Muscle layer of duodenum (tissue), 2 donors: Measurements from ENCODE around the gene DMKN.

ENCODE experiments used
- H3K27ac ChIP-seq: one replicate; pipeline ENCODE4 v1.7.0; 2013; ENCODE audit warnings: mild to moderate bottlenecking, low read length
- H3K27me3 ChIP-seq: one replicate; pipeline ENCODE4 v1.7.0; 2013; ENCODE audit warnings: low read depth, mild to moderate bottlenecking, control low read depth, low read length
- H3K36me3 ChIP-seq, 2 donors: one replicate each; pipeline ENCODE4 v1.7.0; 2013; ENCODE audit warnings: low read length in 2 of 2, control low read depth in 1 of 2, mild to moderate bottlenecking in 1 of 2; ENCODE audit not compliant: insufficient read depth in 2 of 2, control insufficient read depth in 1 of 2
- H3K4me1 ChIP-seq, 2 donors: one replicate each; pipeline ENCODE4 v1.7.0; 2013; ENCODE audit warnings: low read length in 2 of 2, mild to moderate bottlenecking in 2 of 2, control low read depth in 1 of 2, moderate library complexity in 1 of 2; ENCODE audit not compliant: insufficient read depth in 2 of 2, control insufficient read depth in 1 of 2
- H3K4me3 ChIP-seq, 2 donors: one replicate each; pipeline ENCODE4 v1.7.0; 2013; ENCODE audit warnings: low read length in 2 of 2, low read depth in 1 of 2, mild to moderate bottlenecking in 1 of 2
- H3K9me3 ChIP-seq, 2 donors: one replicate each; pipeline ENCODE4 v1.7.0; 2013; ENCODE audit warnings: low read length in 2 of 2, control low read depth in 1 of 2, mild to moderate bottlenecking in 1 of 2; ENCODE audit not compliant: control insufficient read depth in 1 of 2
- donor health status: healthy.

DMKN gene

GRCh38 chr19:35513628-35514281, at the start of gene DMKN:
DMKN (minus strand) TSS chr19:35513649; CDS start chr19:35513475, 174 bp downstream.
- Histone ChIP-seq H3K9me3 (no peaks in the 10 kb centered on the region), H3K4me1 (peaks cover 0 to 12% of the 10 kb centered on the region in 2 donors), H3K27ac (no peak within 1 kb of the TSS), H3K36me3 (no peaks in the 10 kb centered on the region), H3K27me3 (peaks cover 38% of the 10 kb centered on the region), H3K4me3 (no peak within 1 kb of the TSS)

GRCh38 chr19:35562776-35563175, 49.3 kb upstream of the DMKN start:
- no peaks in the 10 kb centered on the region for H3K36me3 ChIP-seq
- H3K4me1 ChIP-seq, result peaks cover 0 to 7% of the 10 kb centered on the region in 2 donors
- H3K9me3 ChIP-seq, result no peaks in the 10 kb centered on the region
- H3K4me3 ChIP-seq, result no peak overlapping the region
- peaks cover 13% of the 10 kb centered on the region for H3K27me3 ChIP-seq
- H3K27ac ChIP-seq, result no peak overlapping the region

GRCh38 chr19:35562336-35562735, 48.9 kb upstream of the DMKN start:
- H3K27me3 ChIP-seq, result peaks cover 13% of the 10 kb centered on the region
- H3K4me3 ChIP-seq, result no peak overlapping the region
- H3K27ac ChIP-seq, result no peak overlapping the region
- H3K9me3 ChIP-seq, result no peaks in the 10 kb centered on the region
- peaks cover 0 to 8% of the 10 kb centered on the region in 2 donors for H3K4me1 ChIP-seq
- H3K36me3 ChIP-seq, result no peaks in the 10 kb centered on the region

- H3K27me3 ChIP-seq, result peaks cover 13% of the 10 kb centered on the region
- peaks cover 0 to 8% of the 10 kb centered on the region in 2 donors for H3K4me1 ChIP-seq
Measured at GRCh38 chr19:35561436-35561835, 48.0 kb upstream of the DMKN start.

GRCh38 chr19:35560677-35561076, 47.2 kb upstream of the DMKN start:
- Histone ChIP-seq H3K4me1 (peaks cover 0 to 8% of the 10 kb centered on the region in 2 donors), H3K27ac (no peak overlapping the region), H3K27me3 (peaks cover 13% of the 10 kb centered on the region), H3K4me3 (no peak overlapping the region), H3K9me3 (no peaks in the 10 kb centered on the region), H3K36me3 (no peaks in the 10 kb centered on the region)

More at GRCh38 chr19:35561436-35561835, 48.0 kb upstream of the DMKN start:
- no peak overlapping the region for H3K27ac ChIP-seq
- H3K4me3 ChIP-seq, result no peak overlapping the region
- H3K36me3 ChIP-seq, result no peaks in the 10 kb centered on the region
- H3K9me3 ChIP-seq, result no peaks in the 10 kb centered on the region

- peaks cover 13% of the 10 kb centered on the region for H3K27me3 ChIP-seq
- no peak overlapping the region for H3K4me3 ChIP-seq
- H3K9me3 ChIP-seq, result no peaks in the 10 kb centered on the region
Measured at GRCh38 chr19:35560271-35560670, 46.8 kb upstream of the DMKN start.

GRCh38 chr19:35559781-35560180, 46.3 kb upstream of the DMKN start:
- Histone ChIP-seq H3K9me3 (no peaks in the 10 kb centered on the region), H3K27ac (no peak overlapping the region), H3K36me3 (no peaks in the 10 kb centered on the region), H3K4me1 (peaks cover 0 to 8% of the 10 kb centered on the region in 2 donors), H3K27me3 (peaks cover 13% of the 10 kb centered on the region), H3K4me3 (no peak overlapping the region)

More at GRCh38 chr19:35560271-35560670, 46.8 kb upstream of the DMKN start:
- no peak overlapping the region for H3K27ac ChIP-seq
- peaks cover 0 to 8% of the 10 kb centered on the region in 2 donors for H3K4me1 ChIP-seq
- H3K36me3 ChIP-seq, result no peaks in the 10 kb centered on the region

- Histone ChIP-seq H3K4me1 (peaks cover 0 to 8% of the 10 kb centered on the region in 2 donors), H3K36me3 (no peaks in the 10 kb centered on the region), H3K27me3 (peaks cover 13% of the 10 kb centered on the region), H3K9me3 (no peaks in the 10 kb centered on the region), H3K27ac (no peak overlapping the region), H3K4me3 (no peak overlapping the region)
Measured at GRCh38 chr19:35559281-35559659, 45.8 kb upstream of the DMKN start.

GRCh38 chr19:35558400-35559280, 45.2 kb upstream of the DMKN start:
- Histone ChIP-seq H3K27ac (no peak overlapping the region), H3K27me3 (peaks cover 13% of the 10 kb centered on the region), H3K9me3 (no peaks in the 10 kb centered on the region), H3K36me3 (no peaks in the 10 kb centered on the region), H3K4me3 (peak overlapping the region in 1 of 2 donors; percentile 58), H3K4me1 (peaks cover 0 to 8% of the 10 kb centered on the region in 2 donors)

GRCh38 chr19:35557539-35558399, 44.3 kb upstream of the DMKN start:
- Histone ChIP-seq H3K4me1 (peaks cover 0 to 8% of the 10 kb centered on the region in 2 donors), H3K27me3 (peaks cover 13% of the 10 kb centered on the region), H3K36me3 (no peaks in the 10 kb centered on the region), H3K4me3 (peak overlapping the region in 1 of 2 donors; percentile 58), H3K27ac (no peak overlapping the region), H3K9me3 (no peaks in the 10 kb centered on the region)
